Neural cell (in vitro differentiated cells): ENCODE results near the gene FOCAD.

Source experiments
- CTCF ChIP-seq: fragments of 450-650 bp; IDR thresholded peaks from 2 replicates; pipeline ENCODE4 v1.5.1; 2014; ENCODE audit warnings: antibody characterized with exemption, mild to moderate bottlenecking, moderate library complexity; ENCODE audit not compliant: poor library complexity, severe bottlenecking
- EZH2 ChIP-seq: fragments of 200-600, 300-800 bp; shearing (Covaris generic), sonication (generic); IDR thresholded peaks from 2 replicates; pipeline ENCODE4 v1.6.1; 2014; ENCODE audit warnings: antibody characterized with exemption, low read length, borderline replicate concordance, mild to moderate bottlenecking; ENCODE audit not compliant: insufficient read depth, poor library complexity, severe bottlenecking

- TF ChIP-seq EZH2 (no peak), CTCF (no peak)
These were observed 120.6 kb downstream of the FOCAD start for GRCh38 chr9:20804489-20805250.
